Activated naive CD8-positive, alpha-beta T cell treated with anti-CD3 and anti-CD28 coated beads for 36 hours (primary cell): ENCODE measurements around the gene NCKAP5L. TPM values are rescaled to one million over a fixed set of nuclear protein-coding genes. Genes with fewer than 3 reads are reported as not detected.

Source experiments
- DNase-seq: peaks from one replicate; pipeline ENCODE4 v3.0.0; 2021
- H3K27ac Mint-ChIP-seq: one replicate; pipeline ENCODE4 v1.8.0; 2022; ENCODE audit warnings: mild to moderate bottlenecking, moderate library complexity, mixed read lengths
- H3K27me3 Mint-ChIP-seq: one replicate; pipeline ENCODE4 v1.8.0; 2022; ENCODE audit warnings: mild to moderate bottlenecking, mixed read lengths
- H3K36me3 Mint-ChIP-seq: one replicate; pipeline ENCODE4 v1.8.0; 2021; ENCODE audit warnings: mild to moderate bottlenecking, mixed read lengths
- H3K4me1 Mint-ChIP-seq: one replicate; pipeline ENCODE4 v1.8.0; 2021; ENCODE audit warnings: mixed read lengths
- H3K4me3 Mint-ChIP-seq: one replicate; pipeline ENCODE4 v1.8.0; 2022; ENCODE audit warnings: mild to moderate bottlenecking, moderate library complexity, mixed read lengths
- H3K9me3 Mint-ChIP-seq: one replicate; pipeline ENCODE4 v1.8.0; 2022; ENCODE audit warnings: mixed read lengths
- total RNA-seq, 2 experiments: library from RNA; stranded (reverse); gene quantifications; one replicate each; pipeline ENCODE4 v1.2.3, GENCODE V29; 2021

NCKAP5L gene
- total RNA-seq, 2 experiments from 2014 or later: 7.9 to 8.9 TPM

GRCh38 chr12:49818241-49818895 lies 9.8 kb downstream of the NCKAP5L start:
- no peaks in the 10 kb centered on the region for H3K27me3 Mint-ChIP-seq
- H3K4me1 Mint-ChIP-seq: peaks cover 29% of the 10 kb centered on the region
- peaks cover 4% of the 10 kb centered on the region for H3K36me3 Mint-ChIP-seq
- H3K4me3 Mint-ChIP-seq: no peak overlapping the region
- peak overlapping the region; percentile 64 for H3K27ac Mint-ChIP-seq
- no peaks in the 10 kb centered on the region for H3K9me3 Mint-ChIP-seq
- no peak for DNase-seq

- Mint-ChIP-seq H3K4me1 (peaks cover 16% of the 10 kb centered on the region), H3K4me3 (no peak overlapping the region), H3K9me3 (no peaks in the 10 kb centered on the region), H3K27ac (no peak overlapping the region), H3K27me3 (no peaks in the 10 kb centered on the region), H3K36me3 (no peaks in the 10 kb centered on the region)
- no peak for DNase-seq
Observed at GRCh38 chr12:49813131-49813530, 15.1 kb downstream of the NCKAP5L start.

- no peak overlapping the region for H3K27ac Mint-ChIP-seq
- H3K27me3 Mint-ChIP-seq: no peaks in the 10 kb centered on the region
- H3K4me1 Mint-ChIP-seq: peaks cover 14% of the 10 kb centered on the region
- H3K36me3 Mint-ChIP-seq: no peaks in the 10 kb centered on the region
- no peak for DNase-seq
- H3K9me3 Mint-ChIP-seq: no peaks in the 10 kb centered on the region
- H3K4me3 Mint-ChIP-seq: no peak overlapping the region
Observed at GRCh38 chr12:49811961-49812401, 16.2 kb downstream of the NCKAP5L start.

- no peak overlapping the region for H3K4me3 Mint-ChIP-seq
- H3K9me3 Mint-ChIP-seq: no peaks in the 10 kb centered on the region
- no peak for DNase-seq
- no peak overlapping the region for H3K27ac Mint-ChIP-seq
- H3K4me1 Mint-ChIP-seq: peaks cover 14% of the 10 kb centered on the region
- no peaks in the 10 kb centered on the region for H3K27me3 Mint-ChIP-seq
- H3K36me3 Mint-ChIP-seq: no peaks in the 10 kb centered on the region
Observed at GRCh38 chr12:49811136-49811535, 17.1 kb downstream of the NCKAP5L start.

GRCh38 chr12:49809906-49810389 lies 18.3 kb downstream of the NCKAP5L start:
- no peak overlapping the region for H3K27ac Mint-ChIP-seq

GRCh38 chr12:49809381-49809905 lies 18.8 kb downstream of the NCKAP5L start:
- Mint-ChIP-seq H3K36me3 (no peaks in the 10 kb centered on the region), H3K4me3 (no peak overlapping the region), H3K27me3 (no peaks in the 10 kb centered on the region), H3K27ac (no peak overlapping the region), H3K4me1 (peaks cover 14% of the 10 kb centered on the region), H3K9me3 (no peaks in the 10 kb centered on the region)
- no peak for DNase-seq

More at GRCh38 chr12:49809906-49810389, 18.3 kb downstream of the NCKAP5L start:
- no peaks in the 10 kb centered on the region for H3K27me3 Mint-ChIP-seq
- H3K36me3 Mint-ChIP-seq: no peaks in the 10 kb centered on the region
- H3K9me3 Mint-ChIP-seq: no peaks in the 10 kb centered on the region
- H3K4me3 Mint-ChIP-seq: no peak overlapping the region
- H3K4me1 Mint-ChIP-seq: peaks cover 14% of the 10 kb centered on the region
- DNase-seq: no peak

- Mint-ChIP-seq H3K4me1 (peaks cover 14% of the 10 kb centered on the region), H3K36me3 (no peaks in the 10 kb centered on the region), H3K4me3 (no peak overlapping the region), H3K9me3 (no peaks in the 10 kb centered on the region), H3K27me3 (no peaks in the 10 kb centered on the region), H3K27ac (no peak overlapping the region)
- DNase-seq: no peak
Observed at GRCh38 chr12:49808686-49809380, 19.4 kb downstream of the NCKAP5L start.

GRCh38 chr12:49807991-49808580 lies 20.1 kb downstream of the NCKAP5L start:
- H3K27ac Mint-ChIP-seq: no peak overlapping the region
- no peak for DNase-seq
- H3K9me3 Mint-ChIP-seq: no peaks in the 10 kb centered on the region
- peaks cover 10% of the 10 kb centered on the region for H3K4me1 Mint-ChIP-seq
- H3K4me3 Mint-ChIP-seq: no peak overlapping the region
- no peaks in the 10 kb centered on the region for H3K36me3 Mint-ChIP-seq
- H3K27me3 Mint-ChIP-seq: no peaks in the 10 kb centered on the region

- peaks cover 4% of the 10 kb centered on the region for H3K4me1 Mint-ChIP-seq
- no peaks in the 10 kb centered on the region for H3K27me3 Mint-ChIP-seq
- no peaks in the 10 kb centered on the region for H3K9me3 Mint-ChIP-seq
- no peak overlapping the region for H3K4me3 Mint-ChIP-seq
- no peak overlapping the region for H3K27ac Mint-ChIP-seq
- no peaks in the 10 kb centered on the region for H3K36me3 Mint-ChIP-seq
- no peak for DNase-seq
Observed at GRCh38 chr12:49806877-49807276, 21.3 kb downstream of the NCKAP5L start.

GRCh38 chr12:49806321-49806813 lies 21.8 kb downstream of the NCKAP5L start:
- no peak overlapping the region for H3K27ac Mint-ChIP-seq
- no peaks in the 10 kb centered on the region for H3K36me3 Mint-ChIP-seq
- no peaks in the 10 kb centered on the region for H3K9me3 Mint-ChIP-seq
- no peak overlapping the region for H3K4me3 Mint-ChIP-seq
- no peaks in the 10 kb centered on the region for H3K4me1 Mint-ChIP-seq
- DNase-seq: no peak
- no peaks in the 10 kb centered on the region for H3K27me3 Mint-ChIP-seq

- Mint-ChIP-seq H3K4me3 (no peak overlapping the region), H3K9me3 (no peaks in the 10 kb centered on the region), H3K27ac (no peak overlapping the region), H3K36me3 (no peaks in the 10 kb centered on the region), H3K27me3 (no peaks in the 10 kb centered on the region), H3K4me1 (no peaks in the 10 kb centered on the region)
- DNase-seq: no peak
Observed at GRCh38 chr12:49805409-49805808, 22.8 kb downstream of the NCKAP5L start.

- no peak overlapping the region for H3K27ac Mint-ChIP-seq
- H3K27me3 Mint-ChIP-seq: no peaks in the 10 kb centered on the region
- H3K4me3 Mint-ChIP-seq: no peak overlapping the region
- no peaks in the 10 kb centered on the region for H3K36me3 Mint-ChIP-seq
- no peaks in the 10 kb centered on the region for H3K9me3 Mint-ChIP-seq
- no peak for DNase-seq
- no peaks in the 10 kb centered on the region for H3K4me1 Mint-ChIP-seq
Observed at GRCh38 chr12:49804821-49805220, 23.4 kb downstream of the NCKAP5L start.

- H3K36me3 Mint-ChIP-seq: no peaks in the 10 kb centered on the region
- no peak for DNase-seq
- H3K4me3 Mint-ChIP-seq: no peak overlapping the region
- H3K27ac Mint-ChIP-seq: no peak overlapping the region
- H3K27me3 Mint-ChIP-seq: no peaks in the 10 kb centered on the region
- no peaks in the 10 kb centered on the region for H3K9me3 Mint-ChIP-seq
- no peaks in the 10 kb centered on the region for H3K4me1 Mint-ChIP-seq
Observed at GRCh38 chr12:49803693-49804450, 24.3 kb downstream of the NCKAP5L start.

GRCh38 chr12:49801141-49802063 lies 26.8 kb downstream of the NCKAP5L start:
- Mint-ChIP-seq H3K27me3 (no peaks in the 10 kb centered on the region), H3K4me3 (no peak overlapping the region), H3K27ac (no peak overlapping the region), H3K36me3 (no peaks in the 10 kb centered on the region), H3K9me3 (no peaks in the 10 kb centered on the region), H3K4me1 (no peaks in the 10 kb centered on the region)
- DNase-seq: no peak
